ENCODE data around the gene SLC38A1.
"Not testable (repeated sequence)": the region's sequence is repeated elsewhere in the genome, so short reads cannot be mapped to it uniquely, and the experiment has no call there.

Gene SLC38A1

GRCh38 chr12:46263140-46264016 lies 5.5 kb downstream of the SLC38A1 start:
- no peak for DNase-seq

GRCh38 chr12:46261646-46262045 lies 7.2 kb downstream of the SLC38A1 start:
- DNase-seq: no peak

GRCh38 chr12:46260913-46261476 lies 7.8 kb downstream of the SLC38A1 start:
- no peak for DNase-seq

GRCh38 chr12:46260124-46260912 lies 8.5 kb downstream of the SLC38A1 start:
- DNase-seq: no peak

GRCh38 chr12:46259713-46260112 lies 9.1 kb downstream of the SLC38A1 start:
- DNase-seq: no peak

GRCh38 chr12:46259071-46259470 lies 9.8 kb downstream of the SLC38A1 start:
- DNase-seq: no peak

- no peak for DNase-seq
Observed at GRCh38 chr12:46258129-46258528, 10.7 kb downstream of the SLC38A1 start.

GRCh38 chr12:46256942-46257341 lies 11.9 kb downstream of the SLC38A1 start:
- no peak for DNase-seq

- no peak for DNase-seq
Observed at GRCh38 chr12:46253544-46254162, 15.2 kb downstream of the SLC38A1 start.

GRCh38 chr12:46251994-46252393 lies 16.8 kb downstream of the SLC38A1 start:
- not testable (repeated sequence) for DNase-seq

GRCh38 chr12:46249960-46250359 lies 18.9 kb downstream of the SLC38A1 start:
- not testable (repeated sequence) for DNase-seq

- DNase-seq: no peak
Observed at GRCh38 chr12:46246021-46246700, 22.7 kb downstream of the SLC38A1 start.

- no peak for DNase-seq
Observed at GRCh38 chr12:46244997-46245396, 23.8 kb downstream of the SLC38A1 start.

GRCh38 chr12:46244273-46244915 lies 24.4 kb downstream of the SLC38A1 start:
- DNase-seq: no peak

GRCh38 chr12:46242569-46242968 lies 26.3 kb downstream of the SLC38A1 start:
- no peak for DNase-seq

GRCh38 chr12:46240436-46240835 lies 28.4 kb downstream of the SLC38A1 start:
- DNase-seq: no peak

- no peak for DNase-seq
Observed at GRCh38 chr12:46238821-46239220, 30.0 kb downstream of the SLC38A1 start.

GRCh38 chr12:46237371-46238045 lies 31.3 kb downstream of the SLC38A1 start:
- no peak for DNase-seq

- DNase-seq: no peak
Observed at GRCh38 chr12:46234000-46234399, 34.8 kb downstream of the SLC38A1 start.

GRCh38 chr12:46233423-46233822 lies 35.4 kb downstream of the SLC38A1 start:
- DNase-seq: no peak

- no peak for DNase-seq
Observed at GRCh38 chr12:46230983-46231382, 37.9 kb downstream of the SLC38A1 start.
